Left forelimb (tissue), 1 donor: ENCODE results near the gene TEX29.

Experiments used
- DNase-seq: peaks from one replicate; pipeline ENCODE4 v3.0.0-alpha.2; 2018; ENCODE audit warnings: low spot score

Gene TEX29

GRCh38 chr13:111390522-111391270 lies 70.3 kb downstream of the TEX29 start:
- DNase-seq, result no peak

GRCh38 chr13:111392486-111392885 lies 72.0 kb downstream of the TEX29 start:
- no peak for DNase-seq

GRCh38 chr13:111393221-111393790 lies 72.9 kb downstream of the TEX29 start:
- no peak for DNase-seq
